Transverse colon (tissue), 4 donors: ENCODE measurements around the gene TMEM229B. TPM values are rescaled to one million over a fixed set of nuclear protein-coding genes. Genes with fewer than 3 reads are reported as not detected.

Source experiments
- DNase-seq: peaks from one replicate; pipeline ENCODE4 v3.0.0-alpha.2; 2019
- H3K27ac ChIP-seq, 4 donors: fragments of 200-600 bp; sonication (generic); 2 replicates each; pipeline ENCODE4 v1.5.1; 2016 to 2018; ENCODE audit warnings: inconsistent platforms in 4 of 4
- H3K27me3 ChIP-seq: fragments of 200-600 bp; sonication (generic); 2 replicates; pipeline ENCODE4 v1.5.1; 2017; ENCODE audit warnings: inconsistent platforms
- H3K36me3 ChIP-seq, 4 donors: fragments of 200-600 bp; sonication (generic); 2 replicates each; pipeline ENCODE4 v1.5.1; 2017 to 2019; ENCODE audit warnings: inconsistent platforms in 4 of 4
- H3K4me1 ChIP-seq, 4 donors: fragments of 200-600 bp; sonication (generic); 2 replicates each; pipeline ENCODE4 v1.5.1; 2017 to 2020; ENCODE audit warnings: inconsistent platforms in 4 of 4
- H3K4me3 ChIP-seq, 4 donors: fragments of 200-600 bp; sonication (generic); 1 replicate in 1 of 4; 2 replicates in 3 of 4; pipeline versions ENCODE4 v1.5.1 to v1.6.1; 2017 to 2019; ENCODE audit warnings: inconsistent platforms in 4 of 4
- H3K9me3 ChIP-seq, 2 donors: fragments of 200-600 bp; sonication (generic); 2 replicates each; pipeline ENCODE4 v1.5.1; 2017 to 2019; ENCODE audit warnings: inconsistent platforms in 2 of 2
- CTCF ChIP-seq, 5 experiments: fragments of 200-600 bp in 3 of 5; fragments of 450-650 bp in 2 of 5; sonication (generic) in 3 of 5; IDR thresholded peaks; 1 replicate in 2 of 5; 2 replicates in 3 of 5; pipeline ENCODE4 v1.5.1; 2016 to 2017; ENCODE audit warnings: antibody characterized with exemption in 5 of 5, inconsistent platforms in 3 of 5, mild to moderate bottlenecking in 2 of 5, moderate library complexity in 1 of 5
- EP300 ChIP-seq: sonication (generic); formaldehyde crosslinking; IDR thresholded peaks from one replicate; pipeline ENCODE4 v1.6.1; 2017; ENCODE audit warnings: antibody characterized with exemption, low read depth
- POLR2A ChIP-seq: fragments of 450-650 bp; IDR thresholded peaks from one replicate; pipeline ENCODE4 v1.6.1; 2016; ENCODE audit warnings: antibody characterized with exemption, mild to moderate bottlenecking, moderate library complexity
- POLR2AphosphoS5 ChIP-seq, 3 donors: sonication (generic); formaldehyde crosslinking; IDR thresholded peaks; one replicate each; pipeline ENCODE4 v1.6.1; 2016; ENCODE audit warnings: antibody characterized with exemption in 3 of 3
- WGBS, 2 donors: methylation state at CpG; one replicate each; pipeline ENCODE4 v1.1.5; 2018; ENCODE audit warnings: low coverage in 1 of 2; 5-methylcytosine and 5-hydroxymethylcytosine counted together
- in situ Hi-C, 4 donors: fragments of 200-750 bp; cut with MboI; loops; one replicate each; pipeline versions ENCODE4 v1.15.0 to v1.15.1; 2017; ENCODE audit warnings: low sequenced_read_pairs in 3 of 4, low pct_ligation_motif_present in 1 of 4, low pct_unique_long_range_greater_than_20kb in 1 of 4
- intact Hi-C: fragments of 100-400 bp; cut with DNase I; formaldehyde crosslinking; loops from one replicate; pipeline ENCODE4 v1.15.1; 2023; ENCODE audit warnings: low total_unique reads
- total RNA-seq, 4 donors: library from RNA; depleted of rRNA; stranded (reverse); fragments of >200 nt; gene quantifications; one replicate each; pipeline ENCODE4 v1.1.0, GENCODE V29; 2016

TMEM229B gene
- total RNA-seq, 4 donors from 2014 or later: 3.7 to 13.5 (median 7.4) TPM

DNA sequence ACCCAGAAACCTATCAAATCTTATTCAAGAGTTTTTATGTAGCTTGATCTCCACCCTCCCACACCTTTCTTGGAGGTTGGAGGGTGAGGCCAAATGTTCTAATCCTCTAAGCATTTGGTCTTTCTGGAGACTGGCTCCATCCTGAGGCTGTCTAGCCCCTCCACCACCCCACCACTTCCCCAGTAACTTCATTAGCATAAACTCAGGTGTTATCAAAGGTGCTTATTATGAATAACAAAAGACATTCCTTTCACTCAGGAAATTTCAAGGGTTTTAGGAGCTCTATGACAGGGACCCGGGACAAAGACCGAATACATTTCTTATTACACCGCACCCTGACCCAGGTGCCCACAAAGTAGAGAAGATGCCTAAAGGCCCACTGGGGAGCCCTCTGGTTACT is 2.8 kb upstream of the TMEM229B start:
- H3K27ac ChIP-seq: no peak overlapping the region
- no peak overlapping the region for H3K4me3 ChIP-seq
- peaks cover 8 to 9% of the 10 kb centered on the region in 2 donors for H3K9me3 ChIP-seq
- no peak for DNase-seq
- H3K27me3 ChIP-seq: no peaks in the 10 kb centered on the region
- H3K36me3 ChIP-seq: no peaks in the 10 kb centered on the region
- TF ChIP-seq POLR2A (no peak), EP300 (no peak), POLR2AphosphoS5 (IDR thresholded peaks at IDR 0.05) (no peak), CTCF (IDR thresholded peaks at IDR 0.05) (no peak)
- H3K4me1 ChIP-seq: peaks cover 0 to 13% (median 2%) of the 10 kb centered on the region in 4 donors
- WGBS, 2 donors: 95% methylated on average over 3 of the region's 3 CpGs; no CpG with 5 or more reads in 1 of the 2 donors
- intact Hi-C loops: no loop called here
- in situ Hi-C loops: no loop called here

DNA sequence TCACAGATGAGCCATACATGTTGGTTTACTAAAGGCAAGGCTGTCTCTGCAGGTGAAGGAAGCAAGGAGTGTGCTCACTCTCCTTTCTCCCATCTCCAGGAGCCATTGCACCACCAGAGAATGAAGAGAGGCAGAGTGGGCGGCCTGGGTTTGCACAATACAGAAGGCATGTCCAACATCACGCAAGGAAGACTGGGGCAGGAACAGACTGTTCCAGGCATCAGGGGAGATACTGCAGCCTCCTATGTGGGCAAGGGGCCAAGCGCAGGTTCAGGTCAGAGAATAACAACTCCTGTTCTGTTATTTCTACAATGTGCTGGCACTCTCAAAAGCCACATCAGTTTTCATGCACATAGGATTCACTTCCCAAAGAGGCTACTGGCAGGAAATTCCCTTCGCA is 1.7 kb upstream of the TMEM229B start:
- intact Hi-C loops: no loop called here
- peaks cover 8 to 9% of the 10 kb centered on the region in 2 donors for H3K9me3 ChIP-seq

DNA sequence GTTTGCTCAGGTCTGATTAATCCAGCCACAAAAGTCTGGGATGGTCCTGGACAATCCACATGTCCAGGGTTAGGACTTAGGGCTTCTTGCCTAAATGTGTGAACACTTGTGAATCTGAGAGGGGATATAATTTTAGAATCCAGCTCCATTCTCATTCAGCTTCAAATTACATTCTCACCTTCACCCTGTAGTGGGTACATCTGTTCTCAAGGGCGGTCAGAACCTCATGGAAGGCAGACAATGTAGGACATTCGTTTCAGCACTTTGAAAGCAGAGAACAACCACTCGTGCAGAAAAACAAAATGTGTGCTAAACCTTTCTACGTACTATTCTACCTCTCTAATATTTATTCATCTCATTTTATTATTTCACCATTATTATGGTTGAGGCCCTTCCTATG is 1.2 kb downstream of the TMEM229B start:
- intact Hi-C loops: no loop called here
- 83 to 94% methylated on average over 4 of the region's 4 CpGs for WGBS, 2 donors
- peaks cover 0 to 13% (median 2%) of the 10 kb centered on the region in 4 donors for H3K4me1 ChIP-seq
- H3K9me3 ChIP-seq: no peaks in the 10 kb centered on the region
- H3K27me3 ChIP-seq: no peaks in the 10 kb centered on the region
- H3K36me3 ChIP-seq: no peaks in the 10 kb centered on the region
- TF ChIP-seq EP300 (no peak), POLR2A (no peak), POLR2AphosphoS5 (IDR thresholded peaks at IDR 0.05) (no peak), CTCF (IDR thresholded peaks at IDR 0.05) (no peak)
- no peak for DNase-seq
- in situ Hi-C loops: no loop called here
- H3K4me3 ChIP-seq: no peak overlapping the region
- H3K27ac ChIP-seq: no peak overlapping the region

More for the DNA sequence above, 1.7 kb upstream of the TMEM229B start:
- WGBS, 2 donors: 78 to 95% methylated on average over 1 to 4 of the region's 4 CpGs
- Histone ChIP-seq H3K4me3 (no peak overlapping the region), H3K27me3 (no peaks in the 10 kb centered on the region), H3K36me3 (no peaks in the 10 kb centered on the region), H3K27ac (no peak overlapping the region), H3K4me1 (peaks cover 0 to 13% (median 2%) of the 10 kb centered on the region in 4 donors)
- in situ Hi-C loops: no loop called here
- DNase-seq: no peak
- TF ChIP-seq EP300 (no peak), POLR2A (no peak), CTCF (IDR thresholded peaks at IDR 0.05) (no peak), POLR2AphosphoS5 (IDR thresholded peaks at IDR 0.05) (no peak)

GRCh38 chr14:67486890-67487289 is 1.6 kb downstream of the TMEM229B start:
- TF ChIP-seq CTCF (IDR thresholded peaks at IDR 0.05): no peak
- TF ChIP-seq POLR2AphosphoS5 (IDR thresholded peaks at IDR 0.05): no peak
- no peak for TF ChIP-seq POLR2A
- no peak for TF ChIP-seq EP300
- DNase-seq: no peak
- no peaks in the 10 kb centered on the region for H3K36me3 ChIP-seq
- intact Hi-C loops (no loop called here), in situ Hi-C loops (no loop called here)
- H3K9me3 ChIP-seq: no peaks in the 10 kb centered on the region
- no peak overlapping the region for H3K4me3 ChIP-seq
- 81% methylated on average over 4 of the region's 4 CpGs; no CpG with 5 or more reads in 1 of the 2 donors for WGBS, 2 donors
- H3K4me1 ChIP-seq: peaks cover 0 to 13% (median 2%) of the 10 kb centered on the region in 4 donors
- no peaks in the 10 kb centered on the region for H3K27me3 ChIP-seq
- H3K27ac ChIP-seq: no peak overlapping the region
